GM12878 (cell line): ENCODE measurements around the gene BCKDK.
A peak's percentile ranks its signal among the peaks of the same experiment; 100 is the strongest.

Experiments
- BACH1 ChIP-seq: fragments of 450-650 bp; IDR thresholded peaks from 2 replicates; pipeline ENCODE4 v1.6.1; 2017; ENCODE audit warnings: mild to moderate bottlenecking, borderline replicate concordance
- EGR1 ChIP-seq, 2 experiments: IDR thresholded peaks; 1 replicate in 1 of 2; 2 replicates in 1 of 2; pipeline ENCODE4 v1.6.1; 2011 to 2012; ENCODE audit warnings: low read depth in 2 of 2, low read length in 2 of 2, borderline replicate concordance in 1 of 2, mild to moderate bottlenecking in 1 of 2, moderate library complexity in 1 of 2
- JUNB ChIP-seq: IDR thresholded peaks from 2 replicates; pipeline ENCODE4 v1.6.1; 2016; ENCODE audit warnings: antibody characterized with exemption, mild to moderate bottlenecking
- MYC ChIP-seq: IDR thresholded peaks from 2 replicates; pipeline ENCODE4 v1.6.1; 2011; ENCODE audit warnings: mild to moderate bottlenecking, low read length, moderate library complexity, inconsistent platforms; ENCODE audit not compliant: insufficient read depth, insufficient replicate concordance, insufficient read length, severe bottlenecking
- NR2C2 ChIP-seq: IDR thresholded peaks from 2 replicates; pipeline ENCODE4 v1.6.1; 2011; ENCODE audit warnings: borderline replicate concordance, low read depth; ENCODE audit not compliant: control insufficient read depth, insufficient read length
- POLR2A ChIP-seq: IDR thresholded peaks from 2 replicates; pipeline ENCODE4 v1.6.1; 2011; ENCODE audit warnings: low read depth, mild to moderate bottlenecking, low read length
- RBBP5 ChIP-seq: fragments of 200-600 bp; sonication (generic); conservative IDR thresholded peaks from 2 replicates; pipeline ENCODE4 v1.6.1; 2016
- SIX5 ChIP-seq: IDR thresholded peaks from 2 replicates; pipeline ENCODE4 v1.6.1; 2011; ENCODE audit warnings: mild to moderate bottlenecking, low read depth, low read length, moderate library complexity; ENCODE audit not compliant: severe bottlenecking
- TF ChIP-seq, protein P1 (sequence below), 3 experiments: IDR thresholded peaks in 2 of 3; conservative IDR thresholded peaks in 1 of 3; 2 replicates each; pipeline ENCODE4 v1.5.1; 2011; ENCODE audit warnings: low read depth in 3 of 3, low read length in 3 of 3, mild to moderate bottlenecking in 3 of 3, control low read depth in 2 of 3, moderate library complexity in 2 of 3, inconsistent platforms in 1 of 3, mixed read lengths in 1 of 3; ENCODE audit not compliant: control insufficient read depth in 2 of 3, insufficient read depth in 1 of 3; ENCODE audit errors: extremely low read depth in 1 of 3

DNA sequence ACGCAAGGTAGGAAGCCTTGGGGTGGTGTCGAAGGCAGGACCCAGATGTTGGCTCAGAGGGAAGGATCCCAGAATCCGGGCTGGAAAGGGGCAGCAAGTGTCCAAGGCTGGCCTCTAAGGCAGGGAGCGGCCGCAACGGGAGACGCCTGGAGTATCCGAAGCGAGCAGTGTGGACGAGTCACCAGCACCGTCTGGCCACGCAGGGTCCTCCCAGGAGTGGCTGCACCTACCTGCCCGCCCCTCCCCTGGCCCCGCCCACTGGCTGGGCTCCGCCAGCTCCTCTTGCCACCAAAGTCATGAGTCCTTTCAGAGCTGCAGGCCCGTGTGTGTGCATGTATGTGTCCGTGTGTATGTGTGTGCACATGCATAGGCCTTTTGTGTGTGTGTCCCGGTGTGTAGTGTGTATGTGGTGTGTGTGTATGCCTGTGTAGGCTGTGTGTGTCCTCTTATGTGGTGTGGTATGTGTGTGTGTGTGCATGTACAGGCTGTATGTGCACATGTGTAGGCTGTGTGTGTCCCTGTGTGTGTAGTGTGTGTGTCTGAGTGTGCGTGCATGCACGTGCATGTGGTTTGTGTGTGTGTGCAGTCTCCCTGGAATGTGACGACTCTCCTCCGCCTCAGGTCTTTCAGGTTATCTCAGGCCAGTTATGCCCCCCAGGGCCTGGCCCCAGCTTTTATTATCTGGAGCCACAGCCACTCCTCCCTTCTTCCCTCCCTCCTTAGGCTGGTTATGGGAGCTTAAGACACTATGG lies 27.5 kb downstream of the BCKDK start, which contains the start of gene PRSS8:
- TF ChIP-seq, protein P1, sequence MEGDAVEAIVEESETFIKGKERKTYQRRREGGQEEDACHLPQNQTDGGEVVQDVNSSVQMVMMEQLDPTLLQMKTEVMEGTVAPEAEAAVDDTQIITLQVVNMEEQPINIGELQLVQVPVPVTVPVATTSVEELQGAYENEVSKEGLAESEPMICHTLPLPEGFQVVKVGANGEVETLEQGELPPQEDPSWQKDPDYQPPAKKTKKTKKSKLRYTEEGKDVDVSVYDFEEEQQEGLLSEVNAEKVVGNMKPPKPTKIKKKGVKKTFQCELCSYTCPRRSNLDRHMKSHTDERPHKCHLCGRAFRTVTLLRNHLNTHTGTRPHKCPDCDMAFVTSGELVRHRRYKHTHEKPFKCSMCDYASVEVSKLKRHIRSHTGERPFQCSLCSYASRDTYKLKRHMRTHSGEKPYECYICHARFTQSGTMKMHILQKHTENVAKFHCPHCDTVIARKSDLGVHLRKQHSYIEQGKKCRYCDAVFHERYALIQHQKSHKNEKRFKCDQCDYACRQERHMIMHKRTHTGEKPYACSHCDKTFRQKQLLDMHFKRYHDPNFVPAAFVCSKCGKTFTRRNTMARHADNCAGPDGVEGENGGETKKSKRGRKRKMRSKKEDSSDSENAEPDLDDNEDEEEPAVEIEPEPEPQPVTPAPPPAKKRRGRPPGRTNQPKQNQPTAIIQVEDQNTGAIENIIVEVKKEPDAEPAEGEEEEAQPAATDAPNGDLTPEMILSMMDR (IDR thresholded peaks at IDR 0.05 in 2 of 3, conservative IDR thresholded peaks at IDR 0.05 in 1 of 3; ENCODE audit: control insufficient read depth in 2 of 3, extremely low read depth in 1 of 3, insufficient read depth in 1 of 3, low read depth in 3 of 3, low read length in 3 of 3), result no peak
- peak; percentile 37 for TF ChIP-seq NR2C2
- no peak for TF ChIP-seq BACH1
- no peak for TF ChIP-seq RBBP5
- no peak for TF ChIP-seq SIX5
- TF ChIP-seq EGR1 (IDR thresholded peaks at IDR 0.05; ENCODE audit: borderline replicate concordance in 1 of 2, low read depth in 2 of 2, low read length in 2 of 2), result no peak
- TF ChIP-seq JUNB, result no peak
- no peak for TF ChIP-seq POLR2A
- TF ChIP-seq MYC, result no peak
